HEK293T (cell line): ENCODE results near the gene MRFAP1.
"Not testable (repeated sequence)": the region's sequence is repeated elsewhere in the genome, so short reads cannot be mapped to it uniquely, and the experiment has no call there.

Experiments used
- CTCF ChIA-PET: fragments of 350-600 bp; formaldehyde crosslinking; extraction: SDS; loops from one replicate; lab custom pipeline; 2021; ENCODE audit warnings: antibody characterized with exemption, inconsistent platforms; lab: Yijun Ruan, JAX
- POLR2A ChIA-PET: fragments of 350-600 bp; formaldehyde crosslinking; extraction: SDS; loops from one replicate; lab custom pipeline; 2020; ENCODE audit warnings: antibody characterized with exemption, inconsistent platforms; lab: Yijun Ruan, JAX
- DNase-seq: peaks from one replicate; pipeline ENCODE4 v3.0.0; 2012; ENCODE audit warnings: mixed read lengths; ENCODE audit errors: extremely low spot score
- ARNT ChIP-seq: fragments of 450-650 bp; IDR thresholded peaks from 2 replicates; pipeline ENCODE4 v1.6.1; 2017; ENCODE audit warnings: mild to moderate bottlenecking
- BHLHE40 ChIP-seq: fragments of 450-650 bp; IDR thresholded peaks from 2 replicates; pipeline ENCODE4 v1.6.1; 2016; ENCODE audit warnings: mild to moderate bottlenecking, moderate library complexity, borderline replicate concordance
- CTBP1 ChIP-seq: fragments of 450-650 bp; IDR thresholded peaks from 2 replicates; pipeline ENCODE4 v1.6.1; 2016; ENCODE audit warnings: borderline replicate concordance
- ELF4 ChIP-seq: fragments of 450-650 bp; IDR thresholded peaks from 2 replicates; pipeline ENCODE4 v1.6.1; 2017; ENCODE audit warnings: antibody characterized with exemption
- FOXA1 ChIP-seq: fragments of 450-650 bp; IDR thresholded peaks from 2 replicates; pipeline ENCODE4 v1.6.1; 2016; ENCODE audit warnings: mild to moderate bottlenecking
- FOXK2 ChIP-seq: fragments of 450-650 bp; IDR thresholded peaks from 2 replicates; pipeline ENCODE4 v1.6.1; 2016; ENCODE audit warnings: mild to moderate bottlenecking
- FOXM1 ChIP-seq: fragments of 450-650 bp; IDR thresholded peaks from 2 replicates; pipeline ENCODE4 v1.6.1; 2017; ENCODE audit warnings: mild to moderate bottlenecking, borderline replicate concordance
- HDGF ChIP-seq: fragments of 450-650 bp; IDR thresholded peaks from 2 replicates; pipeline ENCODE4 v1.6.1; 2017; ENCODE audit warnings: antibody characterized with exemption, borderline replicate concordance
- L3MBTL2 ChIP-seq: fragments of 450-650 bp; conservative IDR thresholded peaks from 2 replicates; pipeline ENCODE4 v1.6.1; 2016; ENCODE audit warnings: mild to moderate bottlenecking
- LEF1 ChIP-seq: fragments of 450-650 bp; IDR thresholded peaks from 2 replicates; pipeline ENCODE4 v1.6.1; 2017; ENCODE audit warnings: mild to moderate bottlenecking, borderline replicate concordance
- NFRKB ChIP-seq: fragments of 450-650 bp; IDR thresholded peaks from 2 replicates; pipeline ENCODE4 v1.6.1; 2016; ENCODE audit warnings: mild to moderate bottlenecking, moderate library complexity
- SP1 ChIP-seq: fragments of 450-650 bp; IDR thresholded peaks from 2 replicates; pipeline ENCODE4 v1.6.1; 2017
- SUZ12 ChIP-seq: fragments of 450-650 bp; IDR thresholded peaks from 2 replicates; pipeline ENCODE4 v1.6.1; 2016; ENCODE audit warnings: mild to moderate bottlenecking
- TARDBP ChIP-seq: fragments of 450-650 bp; IDR thresholded peaks from 2 replicates; pipeline ENCODE4 v1.6.1; 2016
- ZNF384 ChIP-seq: fragments of 450-650 bp; IDR thresholded peaks from 2 replicates; pipeline ENCODE4 v1.6.1; 2016
- TF ChIP-seq, protein P1 (sequence below): fragments of 450-650 bp; IDR thresholded peaks from 2 replicates; pipeline ENCODE4 v1.6.1; 2016

Gene MRFAP1

DNA sequence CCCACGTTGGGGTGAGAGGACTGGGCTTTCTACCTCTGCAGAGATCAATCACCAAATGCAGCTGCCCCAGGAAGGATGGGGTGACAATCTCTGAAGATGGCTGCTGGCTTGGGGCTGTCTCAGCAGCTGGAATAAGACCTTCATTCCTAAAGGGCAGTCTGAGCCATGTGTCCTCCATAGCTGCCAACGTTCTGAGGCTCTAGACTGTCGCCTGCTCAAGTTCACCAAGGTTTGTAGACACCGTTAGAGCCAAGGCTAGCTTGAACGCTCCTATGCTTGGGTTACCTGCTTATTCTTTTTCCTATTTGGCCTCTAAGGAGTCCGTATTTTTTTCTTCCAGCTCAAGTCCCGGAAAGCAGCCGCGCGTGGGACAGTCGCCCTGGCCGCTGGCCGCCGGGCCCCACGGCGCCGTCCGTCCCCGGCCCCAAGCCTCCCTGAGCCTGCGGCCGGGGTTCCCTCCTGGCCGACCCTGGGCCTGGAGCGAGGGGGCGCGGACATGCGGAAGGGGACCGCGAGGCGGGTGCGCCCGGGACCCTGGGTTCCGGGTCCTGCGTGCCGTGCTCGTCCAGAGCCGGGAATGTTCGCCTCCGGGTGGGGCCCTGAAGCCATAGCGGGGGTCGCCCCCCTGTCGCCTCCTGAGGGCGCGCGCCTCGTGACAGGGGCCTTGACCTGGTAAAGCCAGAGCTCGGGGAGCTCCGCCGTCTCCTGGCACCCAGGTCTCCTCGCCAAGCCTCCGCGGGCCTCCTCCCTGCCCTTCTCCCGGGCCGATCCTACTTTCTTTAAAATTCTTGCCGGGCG lies 23.3 kb downstream of the MRFAP1 start:
- POLR2A ChIA-PET, result interaction anchor here (0.6 to 3.3 kb wide), 5 partner anchors 9 to 22 kb away, joined by 4 to 32 read pairs (median 5); a partner anchor contains a TSS
- CTCF ChIA-PET, result interaction anchor here (0.7 kb wide), 1 partner anchor 26 kb away, joined by 3 read pairs; no protein-coding TSS in a partner anchor
- no peak for DNase-seq
- TF ChIP-seq ARNT, result no peak
- TF ChIP-seq, protein P1, sequence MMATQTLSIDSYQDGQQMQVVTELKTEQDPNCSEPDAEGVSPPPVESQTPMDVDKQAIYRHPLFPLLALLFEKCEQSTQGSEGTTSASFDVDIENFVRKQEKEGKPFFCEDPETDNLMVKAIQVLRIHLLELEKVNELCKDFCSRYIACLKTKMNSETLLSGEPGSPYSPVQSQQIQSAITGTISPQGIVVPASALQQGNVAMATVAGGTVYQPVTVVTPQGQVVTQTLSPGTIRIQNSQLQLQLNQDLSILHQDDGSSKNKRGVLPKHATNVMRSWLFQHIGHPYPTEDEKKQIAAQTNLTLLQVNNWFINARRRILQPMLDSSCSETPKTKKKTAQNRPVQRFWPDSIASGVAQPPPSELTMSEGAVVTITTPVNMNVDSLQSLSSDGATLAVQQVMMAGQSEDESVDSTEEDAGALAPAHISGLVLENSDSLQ, result no peak
- no peak for TF ChIP-seq HDGF
- TF ChIP-seq SUZ12, result no peak
- no peak for TF ChIP-seq CTBP1
- TF ChIP-seq SP1, result no peak
- no peak for TF ChIP-seq ZNF384
- TF ChIP-seq ELF4, result no peak
- TF ChIP-seq FOXA1, result no peak
- no peak for TF ChIP-seq LEF1

- no peak for DNase-seq
- POLR2A ChIA-PET, result no interaction called here
- TF ChIP-seq L3MBTL2 (no peak), TARDBP (peak; percentile 53; the same call in 1 of the 2 replicates)
- CTCF ChIA-PET, result no interaction called here
Observed at GRCh38 chr4:6665320-6665654, 24.8 kb downstream of the MRFAP1 start.

DNA sequence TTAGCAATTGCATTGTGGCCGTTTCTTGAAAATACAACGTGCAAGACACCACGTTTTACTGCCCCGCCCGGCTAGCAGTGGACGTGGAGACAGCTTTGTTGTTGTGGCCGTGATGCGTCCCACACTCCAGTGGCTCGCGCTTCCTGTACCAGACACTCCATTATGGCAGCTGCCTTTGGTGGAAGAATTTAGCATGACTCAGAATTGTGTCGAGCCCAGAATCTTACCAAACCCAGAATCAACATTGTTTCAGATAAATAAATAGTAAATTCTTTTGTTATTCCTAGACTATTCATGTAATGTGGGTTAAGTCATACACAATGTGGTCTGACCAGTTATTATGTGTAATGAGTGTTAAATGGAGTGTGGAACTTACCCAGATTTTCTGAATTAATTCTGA lies 27.9 kb downstream of the MRFAP1 start:
- no peak for DNase-seq
- POLR2A ChIA-PET, result no interaction called here

GRCh38 chr4:6671648-6672047 lies 31.2 kb downstream of the MRFAP1 start:
- TF ChIP-seq SP1 (no peak), ARNT (no peak), HDGF (no peak), FOXA1 (no peak), NFRKB (no peak), CTBP1 (no peak)
- CTCF ChIA-PET, result interaction anchor here (0.5 kb wide), 1 partner anchor 99 kb away, joined by 5 read pairs; no protein-coding TSS in a partner anchor
- DNase-seq, result no peak
- POLR2A ChIA-PET, result interaction anchor here (1.4 to 2.8 kb wide), 3 partner anchors 31 to 97 kb away, joined by 5 to 18 read pairs (median 9); partner anchors contain the start of genes BLOC1S4, MAN2B2 and MRFAP1

More for the DNA sequence above, 27.9 kb downstream of the MRFAP1 start:
- CTCF ChIA-PET, result no interaction called here
- no peak for TF ChIP-seq ARNT
- no peak for TF ChIP-seq FOXM1
- TF ChIP-seq ZNF384, result no peak
- TF ChIP-seq BHLHE40, result no peak
- no peak for TF ChIP-seq LEF1
- no peak for TF ChIP-seq TARDBP
- no peak for TF ChIP-seq ELF4
- no peak for TF ChIP-seq HDGF
- no peak for TF ChIP-seq NFRKB
- no peak for TF ChIP-seq SP1
- no peak for TF ChIP-seq L3MBTL2
- TF ChIP-seq, protein P1, result no peak
- no peak for TF ChIP-seq FOXA1
- no peak for TF ChIP-seq CTBP1
- TF ChIP-seq SUZ12, result no peak
- no peak for TF ChIP-seq FOXK2

DNA sequence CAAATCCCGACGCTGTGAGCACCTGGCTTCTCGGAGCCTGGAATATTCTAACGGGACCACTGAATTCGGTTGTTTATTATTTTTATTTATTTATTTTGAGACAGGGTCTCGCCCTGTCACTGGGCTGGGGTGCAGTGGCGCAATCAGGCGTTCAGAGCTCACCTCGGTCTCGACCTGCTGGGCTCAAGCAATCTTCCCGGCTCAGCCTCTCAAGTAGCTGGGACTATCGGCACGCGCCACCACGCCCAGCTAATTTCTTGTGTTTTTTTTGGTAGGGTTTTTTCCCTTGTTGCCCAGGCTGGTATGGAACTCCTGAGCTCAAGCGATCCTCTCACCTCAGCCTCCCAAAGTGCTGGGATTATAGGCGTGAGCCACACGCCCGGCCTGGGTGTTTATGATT lies 31.6 kb downstream of the MRFAP1 start:
- ChIA-PET POLR2A (interaction anchor here (1.4 to 3.0 kb wide), 5 partner anchors 10 to 98 kb away, joined by 5 to 55 read pairs (median 18); partner anchors contain the start of genes BLOC1S4, MAN2B2 and MRFAP1), CTCF (no interaction called here)
- DNase-seq, result no peak
- no peak for TF ChIP-seq ELF4
- TF ChIP-seq NFRKB, result no peak
- TF ChIP-seq LEF1, result no peak
- TF ChIP-seq, protein P1, result no peak
- no peak for TF ChIP-seq FOXM1
- TF ChIP-seq FOXK2, result no peak
- TF ChIP-seq L3MBTL2, result no peak
- TF ChIP-seq ZNF384, result no peak
- no peak for TF ChIP-seq SP1
- TF ChIP-seq CTBP1, result no peak
- TF ChIP-seq HDGF, result no peak
- no peak for TF ChIP-seq BHLHE40
- TF ChIP-seq TARDBP, result no peak
- TF ChIP-seq FOXA1, result no peak
- no peak for TF ChIP-seq ARNT
- no peak for TF ChIP-seq SUZ12

GRCh38 chr4:6672541-6673190 lies 32.2 kb downstream of the MRFAP1 start:
- CTCF ChIA-PET, DNase-seq: not testable (repeated sequence)
- POLR2A ChIA-PET, result interaction anchor here (1.3 to 5.8 kb wide), 18 partner anchors 8 to 395 kb away, joined by 3 to 79 read pairs (median 8); partner anchors contain the start of genes BLOC1S4, GRPEL1, MAN2B2 and MRFAP1
